GM19023 (cell line): ENCODE data around the gene L2HGDH.
A peak's percentile ranks its signal among the peaks of the same experiment; 100 is the strongest.
"Not testable (repeated sequence)": the region's sequence is repeated elsewhere in the genome, so short reads cannot be mapped to it uniquely, and the experiment has no call there.

ENCODE experiments used
- ATAC-seq: cut with Tn5 transposase; IDR thresholded peaks from one replicate; pipeline ENCODE4 v1.9.1; 2021; ENCODE audit warnings: mild to moderate bottlenecking, moderate library complexity; ENCODE audit not compliant: unreplicated experiment

L2HGDH gene

GRCh38 chr14:50340045-50340444 lies 28.0 kb upstream of the L2HGDH start:
- ATAC-seq = no peak

- no peak for ATAC-seq
Observed at GRCh38 chr14:50339178-50339804, 27.3 kb upstream of the L2HGDH start.

GRCh38 chr14:50338587-50338986 lies 26.6 kb upstream of the L2HGDH start:
- ATAC-seq = no peak

GRCh38 chr14:50335989-50336824 lies 24.2 kb upstream of the L2HGDH start:
- ATAC-seq = no peak

- ATAC-seq = no peak
Observed at GRCh38 chr14:50335389-50335788, 23.4 kb upstream of the L2HGDH start.

- no peak for ATAC-seq
Observed at GRCh38 chr14:50334211-50334610, 22.2 kb upstream of the L2HGDH start.

- no peak for ATAC-seq
Observed at GRCh38 chr14:50333014-50333509, 21.0 kb upstream of the L2HGDH start.

- no peak for ATAC-seq
Observed at GRCh38 chr14:50331596-50331995, 19.6 kb upstream of the L2HGDH start.

- ATAC-seq = peak; percentile 88
Observed at GRCh38 chr14:50321009-50321660, 9.1 kb upstream of the L2HGDH start.

GRCh38 chr14:50320283-50320682 lies 8.3 kb upstream of the L2HGDH start:
- ATAC-seq = no peak

GRCh38 chr14:50319721-50320120 lies 7.7 kb upstream of the L2HGDH start:
- no peak for ATAC-seq

GRCh38 chr14:50319293-50319692 lies 7.3 kb upstream of the L2HGDH start:
- no peak for ATAC-seq

- ATAC-seq = no peak
Observed at GRCh38 chr14:50318031-50318626, 6.1 kb upstream of the L2HGDH start.

GRCh38 chr14:50314098-50314497 lies 2.1 kb upstream of the L2HGDH start:
- ATAC-seq = not testable (repeated sequence)

- ATAC-seq = peak; percentile 22
Observed at GRCh38 chr14:50312734-50313054, 665 bp upstream of the L2HGDH start.

- no peak for ATAC-seq
Observed at GRCh38 chr14:50311337-50311971, 575 bp downstream of the L2HGDH start.

- ATAC-seq = no peak
Observed at GRCh38 chr14:50310445-50310844, 1.6 kb downstream of the L2HGDH start.

- ATAC-seq = no peak
Observed at GRCh38 chr14:50308363-50308915, 3.6 kb downstream of the L2HGDH start.

- no peak for ATAC-seq
Observed at GRCh38 chr14:50303744-50304471, 8.1 kb downstream of the L2HGDH start.

- ATAC-seq = no peak
Observed at GRCh38 chr14:50301914-50302313, 10.1 kb downstream of the L2HGDH start.
